ENCODE results near the gene MCHR1. TPM values are rescaled to one million over a fixed set of nuclear protein-coding genes. Genes with fewer than 3 reads are reported as not detected.

MCHR1 gene, protein sequence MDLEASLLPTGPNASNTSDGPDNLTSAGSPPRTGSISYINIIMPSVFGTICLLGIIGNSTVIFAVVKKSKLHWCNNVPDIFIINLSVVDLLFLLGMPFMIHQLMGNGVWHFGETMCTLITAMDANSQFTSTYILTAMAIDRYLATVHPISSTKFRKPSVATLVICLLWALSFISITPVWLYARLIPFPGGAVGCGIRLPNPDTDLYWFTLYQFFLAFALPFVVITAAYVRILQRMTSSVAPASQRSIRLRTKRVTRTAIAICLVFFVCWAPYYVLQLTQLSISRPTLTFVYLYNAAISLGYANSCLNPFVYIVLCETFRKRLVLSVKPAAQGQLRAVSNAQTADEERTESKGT
- 0.24 TPM in 1 of 2 replicates, not detected in the other for total RNA-seq

DNA sequence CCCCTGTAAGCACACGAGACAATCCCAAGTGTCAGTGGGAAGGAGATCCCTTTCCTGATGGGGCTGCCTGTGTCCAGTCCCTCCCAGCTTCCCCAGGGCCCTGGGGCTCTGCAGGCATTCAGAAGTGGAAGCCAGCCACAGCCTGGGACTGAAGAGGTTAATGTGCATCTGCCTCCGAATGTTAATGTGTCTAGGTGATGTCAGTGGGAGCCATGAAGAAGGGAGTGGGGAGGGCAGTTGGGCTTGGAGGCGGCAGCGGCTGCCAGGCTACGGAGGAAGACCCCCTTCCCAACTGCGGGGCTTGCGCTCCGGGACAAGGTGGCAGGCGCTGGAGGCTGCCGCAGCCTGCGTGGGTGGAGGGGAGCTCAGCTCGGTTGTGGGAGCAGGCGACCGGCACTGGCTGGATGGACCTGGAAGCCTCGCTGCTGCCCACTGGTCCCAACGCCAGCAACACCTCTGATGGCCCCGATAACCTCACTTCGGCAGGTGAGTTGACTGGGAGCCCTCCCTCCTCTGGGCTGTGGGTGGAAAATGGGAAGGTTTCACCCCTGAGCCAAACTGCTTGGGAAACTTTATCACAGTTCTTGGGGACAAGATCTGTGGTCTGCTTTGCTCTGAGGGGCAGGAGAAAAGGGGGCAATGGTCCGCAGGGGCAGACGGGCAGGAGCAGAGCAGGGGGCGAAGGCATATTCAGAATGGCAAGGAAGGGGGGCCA is at the start of gene MCHR1:
MCHR1 (plus strand) TSS at position 236 of the 715 bp plus-strand sequence; CDS start at position 405, 169 bp downstream.

DNA sequence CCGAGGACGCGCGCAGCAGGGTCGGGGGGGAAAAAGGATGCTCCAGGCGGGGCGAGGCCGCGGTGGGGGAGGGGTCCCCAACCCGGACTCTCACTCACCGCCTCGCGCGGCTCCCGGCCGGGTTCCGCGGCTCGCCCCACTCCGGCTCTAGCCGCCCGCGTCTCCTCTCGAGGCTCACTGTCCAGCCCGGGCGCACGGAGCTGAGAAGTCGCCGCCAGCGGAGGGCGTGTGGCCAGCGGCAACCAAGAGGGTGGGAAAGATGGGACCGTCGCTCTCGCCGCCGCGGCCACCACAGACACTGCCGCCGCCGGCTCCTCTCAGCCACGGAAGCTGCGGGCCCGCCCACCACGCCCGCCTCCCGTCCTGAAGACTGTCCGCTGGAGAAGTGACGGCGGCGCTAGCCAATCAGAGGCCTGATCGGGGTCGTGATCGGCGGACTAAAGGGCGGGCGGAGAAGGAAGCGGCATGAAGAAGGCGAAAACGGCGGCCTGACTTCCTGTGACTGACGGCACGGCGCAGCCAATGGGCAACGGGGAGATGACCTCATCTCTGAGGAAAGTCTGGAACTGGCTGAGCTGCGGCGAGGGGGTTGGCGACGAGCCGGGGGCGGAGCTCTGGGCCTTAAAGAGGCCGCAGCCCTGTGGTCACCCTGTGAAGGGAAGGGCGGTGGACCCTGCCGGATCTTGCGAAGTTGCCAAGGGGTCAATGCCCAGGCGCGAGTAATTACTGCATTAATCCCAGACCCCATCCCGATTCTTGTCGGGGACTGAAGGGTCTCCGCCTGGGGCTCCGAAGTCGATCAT is 42.7 kb upstream of the MCHR1 start, which contains the start of gene MRTFA:
MRTFA (minus strand) TSS at position 340 of the 803 bp plus-strand sequence.

Other genes with a start within 250 kb of the MCHR1 start
- gene MRTFA, start 42.8 kb upstream of the MCHR1 start, total RNA-seq: 13.6 and 18.1 TPM in 2 replicates
- 17.8 and 23.4 TPM in 2 replicates for gene SLC25A17, start 139.9 kb downstream of the MCHR1 start, total RNA-seq
- 189 and 212 TPM in 2 replicates for gene ST13, start 177.2 kb downstream of the MCHR1 start, total RNA-seq
- gene XPNPEP3, start 177.7 kb downstream of the MCHR1 start, total RNA-seq: 4.6 and 8.1 TPM in 2 replicates
- not detected in 2 replicates for gene DNAJB7, start 182.6 kb downstream of the MCHR1 start, total RNA-seq